ENCODE measurements around the gene ANKRD53.
"Not testable (repeated sequence)": the region's sequence is repeated elsewhere in the genome, so short reads cannot be mapped to it uniquely, and the experiment has no call there.

The ANKRD53 gene

GRCh38 chr2:71019989-71020388, 41.6 kb downstream of the ANKRD53 start:
- not testable (repeated sequence) for DNase-seq

- not testable (repeated sequence) for DNase-seq
Measured at GRCh38 chr2:71021394-71021793, 43.0 kb downstream of the ANKRD53 start.

- DNase-seq = not testable (repeated sequence)
Measured at GRCh38 chr2:71023553-71024243, 45.3 kb downstream of the ANKRD53 start.
